ENCODE measurements around the gene ILF2.

ILF2 gene

GRCh38 chr1:153627715-153628626, 42.8 kb downstream of the ILF2 start, which contains the start of gene S100A1:
S100A1 (plus strand) TSS chr1:153628434; CDS start chr1:153630522, 2,088 bp downstream.
- no peaks in the 10 kb centered on the region for H3K9me3 Mint-ChIP-seq
- H3K27ac Mint-ChIP-seq = peak within 1 kb of the TSS; percentile 37 to 81
- H3K4me1 Mint-ChIP-seq = peaks cover 33% of the 10 kb centered on the region
- peak; percentile 29 for ATAC-seq
- no peak for DNase-seq
- peaks cover 17% of the 10 kb centered on the region for H3K27me3 Mint-ChIP-seq
- H3K4me3 Mint-ChIP-seq = peak within 1 kb of the TSS; percentile 5 to 47

- DNase-seq = no peak
- H3K27ac Mint-ChIP-seq = peak within 1 kb of the TSS in 1 of 2 donors; percentile 81
- no peaks in the 10 kb centered on the region for H3K9me3 Mint-ChIP-seq
- peak; percentile 29 for ATAC-seq
- H3K4me3 Mint-ChIP-seq = peak within 1 kb of the TSS; percentile 5 to 47
- H3K4me1 Mint-ChIP-seq = peaks cover 25% of the 10 kb centered on the region
- H3K27me3 Mint-ChIP-seq = peaks cover 17% of the 10 kb centered on the region
Measured at GRCh38 chr1:153626904-153627714, 43.7 kb downstream of the ILF2 start, which contains the start of gene S100A13. S100A13 (minus strand) TSS chr1:153627505; CDS start chr1:153626472, 1,033 bp downstream.

- Mint-ChIP-seq H3K4me1 (peaks cover 19% of the 10 kb centered on the region), H3K9me3 (no peaks in the 10 kb centered on the region), H3K4me3 (no peak overlapping the region), H3K27ac (no peak overlapping the region), H3K27me3 (peaks cover 17% of the 10 kb centered on the region)
- no peak for DNase-seq
- ATAC-seq = no peak
Measured at GRCh38 chr1:153626477-153626903, 44.3 kb downstream of the ILF2 start.

- Mint-ChIP-seq H3K9me3 (no peaks in the 10 kb centered on the region), H3K27ac (no peak overlapping the region), H3K4me1 (peaks cover 10% of the 10 kb centered on the region), H3K4me3 (no peak overlapping the region), H3K27me3 (peaks cover 17% of the 10 kb centered on the region)
- ATAC-seq = no peak
- no peak for DNase-seq
Measured at GRCh38 chr1:153624965-153625611, 45.7 kb downstream of the ILF2 start.

- Mint-ChIP-seq H3K9me3 (no peaks in the 10 kb centered on the region), H3K27ac (no peak overlapping the region), H3K4me1 (peaks cover 10% of the 10 kb centered on the region), H3K4me3 (no peak overlapping the region), H3K27me3 (peaks cover 17% of the 10 kb centered on the region)
- DNase-seq (no peak), ATAC-seq (no peak)
Measured at GRCh38 chr1:153623101-153623500, 47.7 kb downstream of the ILF2 start.

- Mint-ChIP-seq H3K27ac (no peak overlapping the region), H3K4me1 (no peaks in the 10 kb centered on the region), H3K9me3 (no peaks in the 10 kb centered on the region), H3K27me3 (no peaks in the 10 kb centered on the region), H3K4me3 (no peak overlapping the region)
- ATAC-seq (no peak), DNase-seq (no peak)
Measured at GRCh38 chr1:153619171-153619570, 51.6 kb downstream of the ILF2 start.

- ATAC-seq (peak; percentile 88), DNase-seq (peak; percentile 43 to 67)
- peak overlapping the region; percentile 24 to 63 for H3K27ac Mint-ChIP-seq
- H3K27me3 Mint-ChIP-seq = no peaks in the 10 kb centered on the region
- no peaks in the 10 kb centered on the region for H3K9me3 Mint-ChIP-seq
- H3K4me3 Mint-ChIP-seq = no peak overlapping the region
- no peaks in the 10 kb centered on the region for H3K4me1 Mint-ChIP-seq
Measured at GRCh38 chr1:153617663-153618062, 53.1 kb downstream of the ILF2 start.

- Mint-ChIP-seq H3K27me3 (no peaks in the 10 kb centered on the region), H3K27ac (no peak overlapping the region), H3K4me1 (no peaks in the 10 kb centered on the region), H3K9me3 (no peaks in the 10 kb centered on the region), H3K4me3 (no peak overlapping the region)
- DNase-seq (no peak), ATAC-seq (peak; percentile 5)
Measured at GRCh38 chr1:153616917-153617311, 53.9 kb downstream of the ILF2 start.

GRCh38 chr1:153616144-153616916, 54.5 kb downstream of the ILF2 start, which contains the start of gene S100A14:
S100A14 (minus strand) TSS chr1:153616325; CDS start chr1:153615858, 467 bp downstream.
- H3K4me3 Mint-ChIP-seq = no peak within 1 kb of the TSS
- no peak for ATAC-seq
- no peaks in the 10 kb centered on the region for H3K9me3 Mint-ChIP-seq
- peak within 1 kb of the TSS; percentile 50 to 85 for H3K27ac Mint-ChIP-seq
- DNase-seq = no peak
- H3K4me1 Mint-ChIP-seq = no peaks in the 10 kb centered on the region
- H3K27me3 Mint-ChIP-seq = no peaks in the 10 kb centered on the region

GRCh38 chr1:153615406-153615805, 55.4 kb downstream of the ILF2 start:
- peak overlapping the region in 1 of 2 donors; percentile 85 for H3K27ac Mint-ChIP-seq
- H3K27me3 Mint-ChIP-seq = no peaks in the 10 kb centered on the region
- no peak overlapping the region for H3K4me3 Mint-ChIP-seq
- H3K9me3 Mint-ChIP-seq = no peaks in the 10 kb centered on the region
- ATAC-seq = no peak
- no peak for DNase-seq
- no peaks in the 10 kb centered on the region for H3K4me1 Mint-ChIP-seq

- Mint-ChIP-seq H3K27me3 (no peaks in the 10 kb centered on the region), H3K27ac (peak overlapping the region in 1 of 2 donors; percentile 29)
Measured at GRCh38 chr1:153614906-153615305, 55.9 kb downstream of the ILF2 start.

GRCh38 chr1:153614189-153614900, 56.4 kb downstream of the ILF2 start:
- H3K27ac Mint-ChIP-seq = peak overlapping the region; percentile 29 to 60
- no peaks in the 10 kb centered on the region for H3K4me1 Mint-ChIP-seq
- no peak overlapping the region for H3K4me3 Mint-ChIP-seq
- DNase-seq (no peak), ATAC-seq (no peak)
- no peaks in the 10 kb centered on the region for H3K9me3 Mint-ChIP-seq
- no peaks in the 10 kb centered on the region for H3K27me3 Mint-ChIP-seq

More at GRCh38 chr1:153614906-153615305, 55.9 kb downstream of the ILF2 start:
- DNase-seq (no peak), ATAC-seq (no peak)
- Mint-ChIP-seq H3K4me1 (no peaks in the 10 kb centered on the region), H3K4me3 (no peak overlapping the region), H3K9me3 (no peaks in the 10 kb centered on the region)

GRCh38 chr1:153613406-153613805, 57.4 kb downstream of the ILF2 start:
- Mint-ChIP-seq H3K4me1 (no peaks in the 10 kb centered on the region), H3K27me3 (no peaks in the 10 kb centered on the region), H3K27ac (no peak overlapping the region), H3K9me3 (no peaks in the 10 kb centered on the region), H3K4me3 (no peak overlapping the region)
- ATAC-seq (no peak), DNase-seq (no peak)

GRCh38 chr1:153612755-153613331, 58.0 kb downstream of the ILF2 start, which contains the start of gene S100A16:
S100A16 (minus strand) TSS chr1:153613137; CDS start chr1:153608151, 4,986 bp downstream.
- Mint-ChIP-seq H3K4me1 (no peaks in the 10 kb centered on the region), H3K4me3 (no peak within 1 kb of the TSS), H3K27ac (no peak within 1 kb of the TSS), H3K9me3 (no peaks in the 10 kb centered on the region), H3K27me3 (no peaks in the 10 kb centered on the region)
- DNase-seq (no peak), ATAC-seq (no peak)

Data from stimulated activated naive CD8-positive, alpha-beta T cell treated with anti-CD3 and anti-CD28 coated beads, Interleukin-15, amount 100 ng/mL, for 72 hours (primary cell).